Spinal cord (tissue), 10 donors: Measurements from ENCODE around the gene TXLNB. TPM values are rescaled to one million over a fixed set of nuclear protein-coding genes. Genes with fewer than 3 reads are reported as not detected.
A peak's percentile ranks its signal among the peaks of the same experiment; 100 is the strongest.

Experiments
- DNase-seq, 6 donors: peaks; one replicate each; pipeline versions ENCODE4 v3.0.0 to v3.0.0-alpha.2; 2013 to 2015; ENCODE audit warnings: low spot score in 6 of 6, low read depth in 4 of 6
- H3K27ac ChIP-seq: one replicate; pipeline ENCODE4 v1.5.1; 2013; ENCODE audit warnings: low read depth, low read length, control low read depth
- H3K27me3 ChIP-seq: one replicate; pipeline ENCODE4 v1.6.1; 2013; ENCODE audit warnings: low read length; ENCODE audit not compliant: control insufficient read depth, insufficient read depth
- H3K36me3 ChIP-seq: one replicate; pipeline ENCODE4 v1.6.1; 2013; ENCODE audit warnings: low read length; ENCODE audit not compliant: control insufficient read depth, insufficient read depth
- H3K4me1 ChIP-seq: one replicate; pipeline ENCODE4 v1.6.1; 2013; ENCODE audit warnings: low read length; ENCODE audit not compliant: control insufficient read depth, insufficient read depth
- H3K4me3 ChIP-seq: one replicate; pipeline ENCODE4 v1.5.1; 2013; ENCODE audit warnings: low read depth, low read length, control low read depth
- H3K9me3 ChIP-seq: one replicate; pipeline ENCODE4 v1.6.1; 2013; ENCODE audit warnings: low read length; ENCODE audit not compliant: control insufficient read depth, insufficient read depth
- WGBS: methylation state at CpG from one replicate; pipeline ENCODE4 v1.1.5; 2013; ENCODE audit warnings: missing lambda C conversion rate; ENCODE audit not compliant: insufficient coverage; 5-methylcytosine and 5-hydroxymethylcytosine counted together
- polyA plus RNA-seq, 2 donors: library from polyadenylated mRNA; unstranded; fragments of 120-200 nt; gene quantifications; one replicate each; pipeline ENCODE4 v1.2.1, GENCODE V29; 2013; ENCODE audit not compliant: insufficient read length in 2 of 2
- total RNA-seq, 2 donors: library from RNA; depleted of rRNA in 1 of 2; stranded (reverse); fragments of 120-200 nt in 1 of 2; fragments of >200 nt in 1 of 2; gene quantifications; one replicate each; pipeline versions ENCODE4 v1.2.3 to v1.2.4, GENCODE V29; 2013 to 2014
- donor health status: healthy.

TXLNB gene
- total and polyA plus RNA-seq, 4 donors: 2.0 to 7.1 (median 2.6) TPM

- DNase-seq: no peak
- H3K36me3 ChIP-seq: no peaks in the 10 kb centered on the region
- no peak overlapping the region for H3K27ac ChIP-seq
- no peaks in the 10 kb centered on the region for H3K4me1 ChIP-seq
- no CpG with 5 or more reads among the region's 3 CpGs for WGBS
- no peak overlapping the region for H3K4me3 ChIP-seq
- no peaks in the 10 kb centered on the region for H3K27me3 ChIP-seq
- no peaks in the 10 kb centered on the region for H3K9me3 ChIP-seq
Measured at GRCh38 chr6:139282684-139283083, 9.1 kb downstream of the TXLNB start.

- Histone ChIP-seq H3K36me3 (no peaks in the 10 kb centered on the region), H3K9me3 (no peaks in the 10 kb centered on the region), H3K4me1 (no peaks in the 10 kb centered on the region), H3K27ac (no peak overlapping the region), H3K4me3 (no peak overlapping the region), H3K27me3 (no peaks in the 10 kb centered on the region)
- no peak for DNase-seq
- no CpG with 5 or more reads among the region's 2 CpGs for WGBS
Measured at GRCh38 chr6:139278190-139278589, 13.6 kb downstream of the TXLNB start.

DNA sequence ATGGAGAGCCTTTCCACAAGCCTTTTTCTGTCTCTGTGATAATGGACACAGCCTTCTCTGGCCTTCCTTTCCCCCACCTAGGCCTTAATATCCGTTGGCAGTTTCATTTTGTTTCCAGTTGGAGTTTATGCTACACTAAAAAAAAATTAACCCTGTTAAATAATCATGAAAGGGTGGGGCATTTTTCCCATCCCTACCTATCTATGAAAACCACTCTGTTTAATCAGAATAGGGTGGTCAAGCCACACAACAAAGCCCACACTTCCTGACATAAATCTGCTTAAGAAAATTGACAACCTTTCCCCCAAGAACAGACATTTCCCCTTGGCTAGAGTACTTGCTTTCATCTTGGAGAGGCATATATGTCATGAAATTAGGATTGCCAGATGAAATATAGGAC, 14.2 kb downstream of the TXLNB start:
- no CpG with 5 or more reads among the region's 1 CpG for WGBS
- no peaks in the 10 kb centered on the region for H3K36me3 ChIP-seq
- H3K9me3 ChIP-seq: no peaks in the 10 kb centered on the region
- no peaks in the 10 kb centered on the region for H3K27me3 ChIP-seq
- DNase-seq: no peak
- no peak overlapping the region for H3K27ac ChIP-seq
- H3K4me1 ChIP-seq: no peaks in the 10 kb centered on the region
- no peak overlapping the region for H3K4me3 ChIP-seq

DNA sequence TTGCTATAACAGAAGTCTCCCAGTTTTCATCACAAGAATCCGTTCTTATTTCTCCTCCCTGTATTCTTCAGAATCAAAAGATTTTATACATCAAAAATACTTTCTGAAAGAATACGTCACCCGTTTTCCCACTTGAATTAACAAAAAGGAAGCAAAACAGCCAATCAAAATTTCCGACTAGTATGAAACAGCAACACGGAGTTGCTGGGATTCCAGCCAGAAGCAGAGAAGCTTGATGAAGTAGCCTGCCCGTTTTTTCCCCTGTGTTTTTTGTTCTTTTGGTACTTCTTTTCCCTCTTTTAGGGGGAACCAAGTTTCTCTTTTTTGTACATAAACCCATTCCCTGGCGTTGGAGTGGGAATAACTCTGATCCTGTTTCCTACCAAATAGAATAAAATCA, 14.6 kb downstream of the TXLNB start:
- WGBS: 76% methylated on average over 4 of the region's 7 CpGs
- H3K27ac ChIP-seq: no peak overlapping the region
- H3K4me1 ChIP-seq: no peaks in the 10 kb centered on the region
- no peak overlapping the region for H3K4me3 ChIP-seq
- H3K36me3 ChIP-seq: no peaks in the 10 kb centered on the region
- DNase-seq: peak in 1 of 6 donors; percentile 41
- no peaks in the 10 kb centered on the region for H3K9me3 ChIP-seq
- H3K27me3 ChIP-seq: no peaks in the 10 kb centered on the region

- H3K4me3 ChIP-seq: no peak overlapping the region
- no peaks in the 10 kb centered on the region for H3K36me3 ChIP-seq
- no peaks in the 10 kb centered on the region for H3K27me3 ChIP-seq
- WGBS: 100% methylated on average over 1 of the region's 4 CpGs
- no peak for DNase-seq
- H3K27ac ChIP-seq: no peak overlapping the region
- H3K9me3 ChIP-seq: no peaks in the 10 kb centered on the region
- no peaks in the 10 kb centered on the region for H3K4me1 ChIP-seq
Measured at GRCh38 chr6:139275279-139276055, 16.3 kb downstream of the TXLNB start.

DNA sequence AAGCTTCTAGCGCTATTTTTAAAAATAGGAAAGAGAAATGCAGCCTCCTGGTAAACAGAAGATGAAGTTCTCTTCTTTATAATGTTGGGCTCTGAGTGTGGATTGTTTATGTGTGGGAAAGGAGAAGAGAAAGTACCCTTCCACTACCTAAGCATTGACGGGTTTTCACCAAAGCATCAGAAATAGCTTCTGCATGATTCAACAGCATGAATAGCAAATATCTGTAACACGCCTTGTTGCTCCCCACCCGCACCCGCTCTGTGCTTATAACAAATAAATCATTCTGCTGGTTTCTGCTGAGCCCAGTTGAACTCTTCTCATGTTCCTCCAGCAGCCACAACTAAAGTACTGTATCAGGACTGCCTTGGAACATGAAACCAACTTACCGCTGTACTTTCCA, 20.7 kb downstream of the TXLNB start:
- WGBS: 57% methylated on average over 3 of the region's 6 CpGs
- Histone ChIP-seq H3K9me3 (no peaks in the 10 kb centered on the region), H3K27me3 (no peaks in the 10 kb centered on the region), H3K4me3 (no peak overlapping the region), H3K4me1 (no peaks in the 10 kb centered on the region), H3K36me3 (no peaks in the 10 kb centered on the region), H3K27ac (no peak overlapping the region)
- DNase-seq: no peak

GRCh38 chr6:139270249-139270648, 21.5 kb downstream of the TXLNB start:
- WGBS: 95% methylated on average over 3 of the region's 5 CpGs
- Histone ChIP-seq H3K27ac (no peak overlapping the region), H3K27me3 (no peaks in the 10 kb centered on the region), H3K36me3 (no peaks in the 10 kb centered on the region), H3K4me3 (no peak overlapping the region), H3K4me1 (no peaks in the 10 kb centered on the region), H3K9me3 (no peaks in the 10 kb centered on the region)
- no peak for DNase-seq

- Histone ChIP-seq H3K9me3 (no peaks in the 10 kb centered on the region), H3K27me3 (no peaks in the 10 kb centered on the region), H3K4me3 (no peak overlapping the region), H3K4me1 (no peaks in the 10 kb centered on the region), H3K36me3 (no peaks in the 10 kb centered on the region), H3K27ac (no peak overlapping the region)
- DNase-seq: no peak
- no CpG with 5 or more reads among the region's 2 CpGs for WGBS
Measured at GRCh38 chr6:139265512-139266190, 26.1 kb downstream of the TXLNB start.

DNA sequence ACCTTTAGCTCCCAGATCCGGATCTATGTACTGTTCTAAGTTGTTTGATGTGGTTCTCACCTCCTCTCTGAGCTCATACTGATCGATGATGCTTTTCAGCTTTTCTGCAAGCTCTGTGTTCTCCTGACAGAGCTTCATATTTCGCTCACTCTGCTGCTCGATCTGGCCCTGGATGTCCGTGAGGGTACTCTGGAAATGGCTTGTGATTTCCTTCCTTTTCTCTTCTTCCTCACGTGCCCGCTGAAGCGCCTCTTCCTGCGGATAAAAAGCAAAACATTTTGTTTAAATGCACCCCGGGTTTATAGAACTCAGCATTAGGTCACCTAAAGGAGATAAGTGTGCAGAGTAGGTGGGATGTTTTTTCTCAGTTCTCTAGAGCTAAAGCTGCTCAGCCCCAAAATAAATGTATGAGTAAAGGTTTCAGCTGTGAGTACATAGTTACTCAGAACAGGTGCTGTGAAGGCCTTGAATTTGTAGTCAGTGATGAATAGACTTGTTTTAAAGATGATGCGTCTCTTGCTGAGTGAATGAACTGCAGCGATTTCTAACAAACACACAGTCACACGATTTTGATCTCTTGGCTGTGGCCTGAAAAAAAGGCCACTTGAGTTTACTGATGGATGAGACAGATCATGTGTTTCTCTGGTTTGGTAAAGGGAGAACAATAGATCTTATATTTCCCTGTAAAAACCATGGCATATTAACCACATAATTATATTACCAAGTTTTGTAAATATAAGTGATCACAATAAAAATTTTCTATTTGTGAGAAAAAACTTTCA, 29.1 kb downstream of the TXLNB start:
- Histone ChIP-seq H3K4me3 (no peak overlapping the region), H3K27ac (no peak overlapping the region), H3K27me3 (no peaks in the 10 kb centered on the region), H3K9me3 (no peaks in the 10 kb centered on the region), H3K36me3 (no peaks in the 10 kb centered on the region), H3K4me1 (no peaks in the 10 kb centered on the region)
- WGBS: 89% methylated on average over 3 of the region's 13 CpGs
- DNase-seq: peak in 1 of 6 donors; percentile 20
